ENCODE results near the gene SMAD7.

The SMAD7 gene

DNA sequence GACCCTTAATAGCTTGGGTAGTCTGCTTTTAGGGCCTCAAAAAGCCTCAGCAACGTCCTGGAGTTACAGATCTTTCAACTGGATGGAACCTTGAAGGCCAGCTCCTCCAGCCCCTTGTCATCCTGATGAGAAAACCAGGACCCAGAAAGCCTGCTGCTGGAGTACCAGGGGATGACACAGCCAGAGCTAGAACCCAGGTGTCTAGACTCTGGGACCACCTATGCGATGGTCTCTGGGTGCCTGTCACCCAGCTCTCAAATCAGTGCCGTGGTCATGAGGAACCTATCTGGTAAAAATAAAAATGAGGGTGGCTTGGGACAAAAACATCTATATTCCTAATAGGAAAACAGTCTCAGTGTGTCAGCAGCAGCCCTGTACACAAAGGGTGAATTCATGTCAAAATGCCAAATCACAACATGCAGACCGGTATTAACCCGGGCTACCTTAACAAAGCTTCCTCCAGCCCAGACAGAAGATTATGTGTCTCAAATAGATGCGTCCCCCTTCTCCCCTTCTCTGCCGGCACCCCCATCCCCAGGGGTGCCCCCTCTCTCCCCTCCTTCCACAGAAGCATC is 28.5 kb downstream of the SMAD7 start:
- intact Hi-C loops (cut with DNase I): no loop called here
- peak in 1 of 10 donors; percentile 22 for DNase-seq

DNA sequence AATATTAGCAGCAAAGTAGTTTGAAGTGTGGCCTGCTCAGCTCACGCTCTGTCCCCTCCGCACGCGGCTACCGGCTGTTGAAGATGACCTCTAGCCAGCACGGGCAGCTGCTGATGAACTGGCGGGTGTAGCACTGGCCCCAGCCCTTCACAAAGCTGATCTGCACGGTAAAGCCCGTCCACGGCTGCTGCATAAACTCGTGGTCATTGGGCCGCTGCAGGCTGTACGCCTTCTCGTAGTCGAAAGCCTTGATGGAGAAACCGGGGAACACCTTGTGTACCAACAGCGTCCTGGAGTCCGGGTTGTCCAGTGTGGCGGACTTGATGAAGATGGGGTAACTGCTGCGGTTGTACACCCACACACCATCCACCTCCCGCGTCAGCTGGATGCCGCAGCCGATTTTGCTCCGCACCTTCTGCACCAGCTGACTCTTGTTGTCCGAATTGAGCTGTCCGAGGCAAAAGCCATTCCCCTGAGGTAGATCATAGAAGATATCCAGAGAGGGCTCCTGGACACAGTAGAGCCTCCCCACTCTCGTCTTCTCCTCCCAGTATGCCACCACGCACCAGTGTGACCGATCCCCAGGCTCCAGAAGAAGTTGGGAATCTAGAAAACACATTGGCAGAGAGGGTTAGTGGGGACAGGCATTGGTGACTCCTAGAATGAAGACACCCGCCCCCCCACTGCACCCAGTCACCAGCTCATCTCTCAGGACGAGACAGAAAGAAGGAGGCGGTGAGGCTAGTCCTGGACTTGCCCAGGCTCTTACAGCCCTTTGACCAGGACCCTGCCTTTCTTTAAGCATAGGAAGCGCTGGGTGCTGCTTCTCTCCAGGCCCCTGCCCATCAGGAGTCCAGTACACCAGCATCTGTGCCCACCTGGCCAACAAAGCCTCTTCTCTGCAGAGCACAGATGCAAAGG is 29.2 kb downstream of the SMAD7 start:
- peak in 2 of 10 donors; percentile 51 to 90 for DNase-seq
- intact Hi-C loops (cut with DNase I): no loop called here

DNA sequence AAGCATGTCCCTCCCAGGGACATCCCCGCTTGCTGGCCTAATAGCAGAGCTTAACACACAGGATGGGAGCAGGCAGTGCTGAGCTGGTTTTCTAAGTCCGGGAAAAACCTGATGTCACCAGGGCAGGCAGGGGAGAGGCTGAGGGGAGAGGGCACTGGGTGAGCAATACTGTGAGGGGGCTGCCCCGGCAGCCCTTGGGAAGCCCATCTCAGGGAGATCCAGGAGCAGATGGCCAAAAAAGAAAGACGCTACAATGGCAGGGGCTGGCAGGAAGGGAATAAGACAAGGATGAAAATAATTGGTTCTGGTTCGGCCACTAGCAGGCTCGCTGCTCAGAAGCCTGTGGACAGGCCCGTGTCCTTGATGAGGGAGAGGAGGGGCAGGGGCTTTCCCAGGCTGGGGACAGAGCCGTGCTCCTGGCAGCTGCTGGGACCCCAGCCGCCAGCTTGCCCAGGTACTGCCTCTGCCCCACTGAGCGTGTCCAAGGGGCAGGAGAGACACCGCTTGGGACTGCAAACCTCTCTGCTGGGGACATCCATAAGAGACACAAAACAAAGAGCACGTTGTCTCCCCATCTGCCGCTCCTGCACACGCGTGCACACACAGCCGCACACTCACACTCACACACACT is 30.2 kb downstream of the SMAD7 start:
- peak in 1 of 10 donors; percentile 84 for DNase-seq
- intact Hi-C loops (cut with DNase I): no loop called here

DNA sequence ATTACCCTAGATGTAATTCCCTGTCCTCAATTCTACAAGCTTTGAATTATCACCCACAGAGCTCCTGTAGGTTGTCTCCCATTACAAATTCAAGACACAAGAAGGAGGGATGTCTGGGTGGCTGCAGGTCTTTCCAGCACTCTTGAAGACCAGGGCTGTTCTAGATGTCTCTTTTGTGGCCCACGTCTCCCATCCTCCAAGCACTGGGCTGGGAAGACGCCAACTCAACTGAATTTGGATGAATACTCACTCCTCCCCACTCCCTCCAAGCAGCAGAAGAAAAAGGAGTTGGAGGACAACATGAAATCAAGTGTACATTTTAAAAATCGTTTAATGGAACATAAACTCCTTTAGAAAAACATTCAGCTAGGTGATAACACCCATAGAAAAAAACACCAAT is 31.2 kb downstream of the SMAD7 start:
- DNase-seq: peak in 1 of 10 donors; percentile 58
- intact Hi-C loops (cut with DNase I): no loop called here

DNA sequence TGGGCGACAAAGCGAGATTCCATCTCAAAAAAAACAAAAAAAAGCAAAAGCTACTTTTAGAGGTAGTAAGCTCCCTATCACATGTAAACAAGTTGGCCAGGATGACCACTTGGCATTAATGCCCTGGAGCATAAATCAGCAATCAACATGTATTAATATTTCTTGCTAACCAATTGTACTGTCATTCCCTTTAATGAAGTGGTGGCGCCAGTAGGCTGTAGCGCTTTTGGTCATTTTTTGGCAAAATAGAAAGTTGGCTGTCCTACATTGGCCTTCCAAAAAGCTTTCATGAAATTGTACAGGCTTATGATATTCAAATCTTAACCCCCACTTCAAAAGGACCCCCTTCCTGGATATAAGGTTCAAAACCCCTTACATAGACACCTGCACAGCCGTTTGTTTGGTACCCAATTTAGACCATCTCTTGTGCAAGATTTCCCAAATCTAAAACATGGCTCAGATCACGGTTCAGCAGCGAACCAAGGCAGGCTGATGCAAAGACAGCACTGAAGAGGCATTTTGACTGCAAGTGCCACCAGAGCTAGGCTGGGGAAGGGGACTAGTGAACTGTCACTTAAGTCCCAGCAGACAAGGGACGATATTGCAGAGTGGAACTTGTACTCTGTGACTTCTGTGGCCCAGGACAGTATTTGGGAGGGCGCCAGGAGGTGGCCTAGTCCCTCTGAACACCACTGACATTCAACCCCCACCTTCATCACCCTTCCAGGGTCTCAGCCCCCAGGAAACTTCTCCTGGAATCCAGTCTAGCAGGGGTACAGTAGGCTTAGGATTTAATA is 31.9 kb downstream of the SMAD7 start:
- intact Hi-C loops (cut with DNase I): no loop called here

DNA sequence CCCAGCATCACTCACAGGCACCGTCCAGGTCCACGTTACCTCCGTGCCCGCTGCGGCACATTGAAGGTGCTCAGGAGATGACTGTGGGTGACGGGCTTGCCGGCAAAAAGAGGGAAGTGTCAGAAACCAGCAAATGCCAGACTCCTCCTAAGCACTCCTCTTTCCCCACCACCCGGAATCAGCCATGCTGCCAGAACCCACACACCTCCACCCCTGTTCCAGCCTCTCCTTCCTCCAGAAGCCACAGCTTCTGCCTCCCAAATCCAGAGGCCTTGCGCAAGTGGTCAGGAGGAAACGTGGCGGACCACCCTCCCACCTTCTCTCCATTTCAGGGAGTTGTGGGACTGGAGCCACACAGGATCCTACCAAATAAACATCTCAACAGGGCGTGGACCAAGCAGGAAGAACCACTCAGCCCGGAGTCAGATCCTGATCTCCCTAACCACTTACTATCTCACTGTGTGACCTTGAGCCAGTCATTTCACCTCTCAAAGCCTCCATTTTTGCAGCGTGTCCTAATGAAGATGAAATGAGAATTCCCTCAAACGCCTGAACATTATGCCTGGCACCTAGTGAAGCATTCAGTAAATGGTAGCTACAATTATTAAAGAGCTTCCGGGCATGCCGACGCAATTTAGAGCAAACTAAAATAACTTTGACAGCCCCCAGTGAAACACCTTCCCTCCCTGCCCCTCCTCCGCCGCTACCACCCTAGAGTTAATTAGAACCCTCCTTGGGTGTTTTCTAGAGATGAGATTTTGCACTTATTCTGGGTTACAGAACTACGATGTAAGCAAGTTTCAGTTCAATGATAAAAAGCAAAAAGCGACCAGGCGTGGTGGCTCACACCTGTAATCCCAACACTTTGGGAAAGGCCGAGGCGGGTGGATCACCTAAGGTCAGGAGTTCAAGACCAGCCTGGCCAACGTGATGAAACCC is 32.9 kb downstream of the SMAD7 start:
- peak in 1 of 10 donors; percentile 70 for DNase-seq
- intact Hi-C loops (cut with DNase I): no loop called here

More for the DNA sequence above, 31.9 kb downstream of the SMAD7 start:
- peak in 1 of 10 donors; percentile 49 for DNase-seq

DNA sequence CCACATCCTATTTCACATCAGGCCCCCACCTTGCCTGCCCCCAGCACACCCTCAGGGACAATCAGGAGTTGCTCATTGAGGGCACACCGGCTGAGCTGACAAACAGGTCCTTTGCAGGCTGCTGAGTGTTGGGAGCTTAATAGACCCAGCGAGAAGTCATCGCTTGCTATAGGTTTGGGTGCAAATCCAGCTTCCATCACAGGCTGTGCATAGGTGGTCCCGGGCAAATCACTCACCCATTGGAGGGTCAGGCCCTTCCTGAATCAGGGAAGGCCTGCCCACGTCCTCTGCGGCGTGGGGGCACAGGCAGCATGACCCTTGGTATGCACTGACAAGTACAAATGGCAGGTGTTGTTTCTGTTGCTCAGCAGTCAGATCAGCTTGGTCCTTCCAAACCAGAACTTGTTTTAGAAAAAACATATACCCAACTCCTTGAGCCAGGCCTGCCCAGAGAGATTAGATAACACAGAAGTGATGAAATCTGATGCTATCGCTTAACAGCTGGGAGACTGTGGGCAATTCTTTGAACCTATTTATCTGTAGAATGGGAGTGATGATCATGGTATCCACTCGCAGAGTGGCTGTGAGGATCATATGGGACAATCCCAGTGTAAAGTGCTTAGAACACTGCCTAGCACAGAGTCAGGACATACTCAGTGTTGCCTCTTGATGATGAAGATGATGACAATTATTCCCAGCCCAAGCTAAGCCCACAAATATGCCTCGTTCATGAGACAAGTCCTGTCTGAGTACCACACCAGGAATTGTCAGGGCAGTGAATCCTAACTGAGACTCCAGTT is 34.9 kb downstream of the SMAD7 start:
- DNase-seq: peak in 1 of 10 donors; percentile 48
- intact Hi-C loops (cut with DNase I): no loop called here

DNA sequence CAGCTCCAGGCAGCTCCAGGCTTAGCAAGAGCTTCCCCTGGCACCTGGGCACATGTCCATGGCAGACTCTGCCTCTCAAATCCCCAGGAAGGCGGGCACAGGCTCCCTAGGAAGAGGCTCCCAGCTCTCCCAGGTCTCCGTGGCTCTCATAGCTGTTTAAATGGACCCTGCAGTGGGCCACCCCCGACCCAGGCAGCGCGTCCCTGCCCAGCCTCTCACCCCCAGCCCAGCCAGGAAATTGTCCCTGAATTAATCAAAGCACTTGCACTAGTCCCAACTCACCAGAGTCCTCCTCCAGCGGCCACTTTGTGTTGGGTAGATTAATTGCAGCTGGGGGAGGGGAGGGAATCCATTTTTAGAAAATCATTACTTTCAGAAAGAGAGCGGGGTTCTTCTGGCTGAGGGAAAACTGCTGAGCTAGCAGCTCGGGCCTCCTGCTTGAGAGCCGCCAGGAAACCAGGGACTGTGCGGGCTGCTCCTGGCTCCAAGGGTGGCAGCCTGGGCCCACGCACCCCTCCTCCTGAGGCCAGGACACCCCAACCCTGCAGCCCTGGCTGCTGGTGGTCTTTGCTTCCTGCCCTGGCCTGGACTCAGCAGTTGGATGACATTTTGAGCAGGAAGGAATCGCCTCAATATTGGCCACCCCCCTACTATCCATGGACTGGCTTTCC is 36.0 kb downstream of the SMAD7 start:
- peak in 1 of 10 donors; percentile 85 for DNase-seq
- intact Hi-C loops (cut with DNase I): no loop called here

DNA sequence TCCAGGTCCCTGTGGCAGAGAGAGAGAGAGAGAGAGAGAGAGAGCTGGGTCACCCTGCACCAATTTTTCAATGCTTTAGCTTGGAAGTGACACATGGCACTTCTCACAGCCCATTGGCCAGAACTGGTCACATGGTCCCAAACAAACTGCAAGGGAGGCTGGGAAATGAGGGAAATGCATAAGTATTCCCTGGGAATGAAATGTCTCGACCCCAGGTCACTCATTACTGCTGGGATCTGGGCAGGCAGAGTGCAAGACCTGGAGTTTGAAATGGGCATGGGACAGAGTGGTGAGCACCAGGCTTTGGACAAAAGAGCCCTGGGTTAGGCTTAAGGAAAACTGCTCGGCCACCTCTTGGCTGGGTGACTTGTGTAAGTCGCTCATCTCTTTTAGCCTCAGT is 37.0 kb downstream of the SMAD7 start:
- intact Hi-C loops (cut with DNase I): no loop called here
- DNase-seq: peak in 1 of 10 donors; percentile 3

DNA sequence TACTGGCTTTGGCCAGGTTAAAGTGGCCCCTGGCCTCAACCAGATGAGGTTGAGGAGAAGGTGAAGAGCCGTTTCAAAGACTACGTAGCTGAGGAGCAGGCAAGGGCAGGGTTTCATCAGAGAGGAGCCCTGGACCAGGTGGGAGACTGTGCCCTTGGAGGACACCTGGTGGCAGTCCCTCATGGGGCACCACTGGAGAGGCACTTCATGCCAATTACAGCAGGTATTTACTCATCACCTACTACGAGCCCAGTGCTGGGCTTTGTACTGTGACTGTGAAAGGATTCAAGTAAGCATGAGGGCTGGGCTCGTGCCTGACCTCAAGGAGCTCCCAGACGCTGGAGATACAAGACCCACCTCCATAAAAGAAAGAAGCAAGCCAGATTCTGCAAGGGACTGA is 37.6 kb downstream of the SMAD7 start:
- DNase-seq: peak in 1 of 10 donors; percentile 46

DNA sequence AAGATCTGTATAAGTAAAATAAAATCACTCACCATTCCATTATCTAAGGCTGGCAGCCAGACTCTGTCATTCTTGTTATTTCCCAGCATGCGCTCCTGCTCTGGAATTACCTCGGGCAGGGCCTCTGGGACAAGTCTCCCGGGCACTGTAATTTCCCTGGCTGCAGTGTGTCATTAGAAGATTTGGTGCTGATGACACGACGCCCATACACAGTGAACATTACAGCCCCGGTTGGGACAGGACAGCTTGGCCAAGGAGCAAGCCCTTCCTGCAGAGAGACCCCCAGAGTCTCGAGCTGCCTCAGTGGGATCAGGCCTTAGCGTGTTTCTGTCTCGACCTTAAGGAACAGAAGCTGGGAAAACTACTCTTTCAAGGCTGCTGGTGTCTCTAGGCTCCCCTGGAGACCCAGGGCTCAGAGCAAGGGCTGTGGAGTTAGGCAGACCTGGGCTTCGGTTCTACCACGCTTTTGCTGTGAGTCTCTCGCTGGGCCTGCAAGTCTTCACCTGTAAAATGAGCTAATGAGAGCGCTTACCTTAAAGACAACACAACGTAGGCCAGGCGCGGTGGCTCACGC is 39.7 kb downstream of the SMAD7 start:
- DNase-seq: peak in 1 of 10 donors; percentile 70

More for the DNA sequence above, 37.6 kb downstream of the SMAD7 start:
- intact Hi-C loops (cut with DNase I): no loop called here

DNA sequence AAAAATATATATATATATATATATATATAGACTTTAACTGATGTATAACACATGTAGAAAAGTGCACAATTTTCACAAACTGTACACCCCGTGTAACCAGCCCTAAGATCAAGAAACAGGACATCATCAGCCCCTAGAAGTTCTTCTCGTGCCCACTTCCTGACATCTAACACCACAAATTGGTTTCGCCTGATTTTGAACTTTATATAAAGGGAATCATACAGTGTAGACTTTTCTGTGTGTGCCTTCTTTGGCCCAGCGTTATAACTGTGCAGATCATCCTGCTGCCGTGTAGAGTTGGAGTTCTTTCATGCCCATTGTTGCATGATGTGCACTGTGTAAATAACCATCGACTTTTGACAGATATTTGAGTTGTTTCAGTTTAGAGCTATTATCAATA is 41.0 kb downstream of the SMAD7 start:
- DNase-seq: no peak
- intact Hi-C loops (cut with DNase I): no loop called here

More for the DNA sequence above, 39.7 kb downstream of the SMAD7 start:
- intact Hi-C loops (cut with DNase I): no loop called here

DNA sequence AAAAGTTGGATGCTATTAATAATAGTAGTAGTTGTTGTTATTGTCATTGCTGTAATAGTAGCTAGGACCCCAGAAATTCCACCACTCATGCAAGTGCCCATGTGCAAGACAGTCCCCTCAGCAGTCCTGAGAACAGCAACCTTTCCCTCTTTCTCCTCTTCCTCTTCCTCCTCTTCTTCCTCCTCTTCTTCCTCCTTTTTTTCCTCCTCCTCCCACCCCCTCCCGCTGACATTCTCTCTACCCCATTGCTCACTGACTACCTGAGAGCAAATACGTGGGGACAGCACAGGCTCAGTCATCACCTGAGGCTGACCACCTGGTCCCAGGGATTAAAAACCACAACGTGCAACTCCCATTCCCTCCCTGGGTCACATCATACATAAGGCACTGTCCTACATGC is 41.8 kb downstream of the SMAD7 start:
- DNase-seq: no peak
- intact Hi-C loops (cut with DNase I): no loop called here

DNA sequence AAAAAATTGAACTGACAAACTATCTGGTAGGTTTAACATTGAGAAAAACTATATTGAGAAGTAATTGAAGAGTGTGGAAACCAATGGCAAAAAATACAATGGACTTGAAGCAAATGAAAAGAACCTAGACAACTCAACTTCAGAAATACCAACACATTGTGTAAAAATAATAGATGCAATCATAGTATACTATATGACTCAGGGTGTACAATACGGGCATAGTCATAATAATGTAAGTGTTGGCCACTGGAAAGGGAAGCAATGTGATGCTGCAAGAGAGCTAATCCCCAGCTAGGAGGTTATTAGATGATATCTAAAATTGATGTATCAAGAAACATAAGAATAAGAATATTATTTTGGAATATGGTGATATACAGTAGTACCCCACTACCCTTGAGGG is 45.3 kb downstream of the SMAD7 start:
- intact Hi-C loops (cut with DNase I): no loop called here
- DNase-seq: no peak

DNA sequence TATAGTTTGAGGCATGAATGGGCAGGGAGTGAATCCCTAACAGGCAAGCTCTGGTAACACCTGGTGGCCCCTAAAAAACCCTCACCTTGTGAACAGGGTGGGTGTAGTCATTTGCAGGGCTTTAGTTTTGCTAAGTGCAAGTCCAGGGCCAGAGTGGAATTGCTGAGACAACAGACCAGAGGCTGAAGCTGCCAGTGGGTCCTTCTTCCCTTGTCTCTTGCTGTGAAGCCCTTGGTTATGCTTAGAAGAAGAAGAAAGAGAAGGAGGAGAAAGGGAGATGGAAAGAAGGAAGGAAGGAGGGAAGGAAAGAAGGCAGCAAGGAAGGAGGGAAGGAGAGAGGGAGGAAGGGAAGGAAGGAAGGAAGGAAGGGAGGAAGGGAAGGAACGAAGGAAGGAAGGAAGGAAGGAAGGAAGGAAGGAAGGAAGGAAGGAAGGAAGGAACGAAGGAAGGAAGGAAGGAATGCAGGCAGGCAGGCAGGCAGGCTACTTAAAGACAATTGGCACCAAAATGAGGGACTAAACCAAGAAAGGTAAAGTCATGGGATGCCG is 45.8 kb downstream of the SMAD7 start:
- intact Hi-C loops (cut with DNase I): no loop called here
- peak in 1 of 10 donors; percentile 3 for DNase-seq

DNA sequence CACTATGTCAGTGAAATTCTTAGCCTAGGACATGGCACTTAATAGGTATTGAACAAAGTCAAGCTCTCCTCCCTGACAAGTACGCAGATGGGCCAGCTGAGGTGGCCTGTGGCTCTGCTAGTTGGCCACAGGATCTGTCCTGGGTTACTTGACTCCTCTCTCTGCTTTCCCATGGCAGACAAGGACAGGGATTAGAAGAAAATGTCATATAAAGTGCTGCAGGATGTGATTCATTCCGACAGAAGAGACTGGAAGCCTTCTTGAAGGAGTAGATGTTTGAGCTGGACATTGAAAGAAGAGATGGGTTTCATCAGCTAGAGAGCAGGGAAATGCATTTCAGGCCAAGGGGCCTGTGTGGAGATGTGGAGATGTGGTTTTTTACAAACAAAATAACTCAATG is 46.7 kb downstream of the SMAD7 start:
- intact Hi-C loops (cut with DNase I): no loop called here
- DNase-seq: no peak

DNA sequence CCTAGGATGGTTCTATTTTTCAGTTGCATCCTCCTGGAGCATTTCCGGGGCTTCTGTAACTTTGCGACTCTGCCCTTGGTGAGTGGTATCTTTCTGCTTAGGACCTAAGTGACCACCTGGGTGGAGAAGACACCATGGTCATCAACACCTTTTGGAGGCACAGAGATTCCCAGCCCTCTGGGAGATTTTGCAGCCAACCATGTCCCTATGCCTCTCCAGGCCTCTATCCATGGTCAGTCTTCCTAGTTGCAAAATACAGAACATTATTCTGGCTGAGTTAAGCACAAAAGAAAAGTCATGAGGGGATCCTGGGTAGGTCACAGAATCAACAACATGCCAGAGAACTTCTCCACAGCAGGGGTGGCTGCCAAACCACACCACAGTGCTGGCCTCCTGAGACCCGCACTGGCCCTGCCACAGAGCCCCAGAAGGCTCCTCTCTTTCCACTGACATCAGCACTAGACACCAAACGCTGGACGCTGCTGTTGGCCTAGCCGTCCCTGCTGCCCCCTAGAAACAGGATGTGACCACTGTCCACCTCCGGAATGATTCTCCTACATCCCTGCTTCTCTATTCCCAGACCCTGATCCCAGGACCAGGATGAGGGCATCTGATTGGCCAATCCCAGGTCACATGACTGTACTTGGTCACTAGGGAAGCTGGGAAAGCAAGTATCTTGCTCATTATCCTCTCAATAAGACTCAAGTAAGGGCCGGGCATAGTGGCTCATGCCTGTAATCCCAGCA is 47.7 kb downstream of the SMAD7 start:
- peak in 1 of 10 donors; percentile 79 for DNase-seq
- intact Hi-C loops (cut with DNase I): no loop called here
